HG02973 (cell line): Measurements from ENCODE around the gene ZSWIM5.
"Not testable (repeated sequence)": the region's sequence is repeated elsewhere in the genome, so short reads cannot be mapped to it uniquely, and the experiment has no call there.

Source experiments
- ATAC-seq: cut with Tn5 transposase; IDR thresholded peaks from one replicate; pipeline ENCODE4 v1.9.1; 2021; ENCODE audit warnings: moderate library complexity; ENCODE audit not compliant: unreplicated experiment

The ZSWIM5 gene

GRCh38 chr1:45097944-45098343 is 108.5 kb downstream of the ZSWIM5 start:
- no peak for ATAC-seq

DNA sequence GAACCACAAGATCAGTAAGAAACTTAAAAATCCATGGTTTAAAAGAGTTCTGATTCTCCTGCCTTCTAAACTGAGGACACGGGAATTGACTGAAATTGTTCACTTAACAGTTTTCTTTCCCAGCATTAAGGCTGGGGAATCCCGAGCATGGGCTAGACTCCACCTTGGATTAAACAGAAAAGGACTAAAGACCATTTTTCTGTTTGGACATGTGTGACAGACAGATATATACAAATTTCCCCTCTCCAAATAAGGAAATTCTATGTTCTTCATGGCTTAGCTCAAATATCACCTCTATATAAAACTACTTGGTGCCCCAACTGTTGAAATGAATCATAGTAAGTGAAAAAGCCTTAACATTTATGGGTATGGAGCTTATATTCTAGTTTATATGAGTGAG is 109.3 kb downstream of the ZSWIM5 start:
- ATAC-seq = no peak

- ATAC-seq = no peak
Observed at GRCh38 chr1:45095450-45095849, 111.0 kb downstream of the ZSWIM5 start.

DNA sequence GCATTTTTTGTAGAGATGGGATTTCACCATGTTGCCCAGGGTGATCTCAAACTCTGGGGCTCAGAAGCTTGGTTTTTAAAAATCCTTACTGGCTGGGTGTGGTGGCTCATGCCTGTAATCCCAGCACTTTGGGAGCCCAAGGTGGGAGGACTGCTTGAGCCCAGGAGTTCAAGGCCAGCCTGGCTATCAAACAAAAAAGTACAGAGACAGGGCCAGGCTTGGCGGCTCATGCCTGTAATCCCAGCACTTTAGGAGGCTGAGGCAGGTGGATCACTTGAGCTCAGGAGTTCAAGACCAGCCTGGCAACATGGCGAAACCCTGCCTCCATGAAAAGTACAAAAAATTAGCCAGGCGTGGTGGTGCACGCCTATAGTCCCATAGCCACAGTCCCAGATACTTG is 112.0 kb downstream of the ZSWIM5 start:
- not testable (repeated sequence) for ATAC-seq

GRCh38 chr1:45093334-45093733 is 113.1 kb downstream of the ZSWIM5 start:
- ATAC-seq = no peak

DNA sequence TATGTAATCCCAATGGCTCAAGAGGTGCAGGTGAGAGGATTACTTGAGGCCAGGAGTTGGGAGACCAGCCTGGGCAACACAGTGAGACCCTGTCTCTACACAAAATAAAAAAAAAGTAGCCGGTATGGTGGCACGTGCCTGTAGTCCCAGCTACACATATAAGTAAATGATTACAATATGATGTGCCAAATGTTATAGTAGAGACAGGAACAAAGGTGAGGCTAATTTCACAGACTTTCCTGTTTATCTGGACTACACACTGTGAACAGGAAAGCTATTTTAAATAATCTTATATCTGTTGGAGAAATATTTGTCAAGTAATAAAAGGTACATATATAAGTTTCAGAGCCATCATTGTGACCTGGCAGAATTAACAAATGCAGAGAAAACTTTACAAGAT is 116.7 kb downstream of the ZSWIM5 start:
- ATAC-seq = no peak

DNA sequence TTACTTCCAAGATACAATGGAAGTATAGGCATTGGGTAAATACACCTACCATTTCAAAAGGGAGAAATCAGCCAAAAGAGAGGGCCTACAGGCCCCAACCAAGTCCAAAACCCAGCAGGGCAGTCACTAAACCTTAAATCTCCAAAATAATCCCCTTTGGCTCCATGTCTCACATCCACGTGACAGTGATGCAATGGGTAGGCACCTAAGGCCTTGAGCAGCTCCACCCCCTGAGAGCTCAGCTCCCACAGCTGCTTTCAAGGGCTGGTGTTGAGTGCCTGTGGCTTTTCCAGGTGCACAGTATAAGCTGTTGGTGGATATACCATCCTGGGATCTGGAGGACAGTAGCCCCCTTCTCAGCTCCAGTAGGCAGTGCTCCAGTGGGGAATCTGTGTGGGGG is 121.8 kb downstream of the ZSWIM5 start:
- ATAC-seq = no peak

DNA sequence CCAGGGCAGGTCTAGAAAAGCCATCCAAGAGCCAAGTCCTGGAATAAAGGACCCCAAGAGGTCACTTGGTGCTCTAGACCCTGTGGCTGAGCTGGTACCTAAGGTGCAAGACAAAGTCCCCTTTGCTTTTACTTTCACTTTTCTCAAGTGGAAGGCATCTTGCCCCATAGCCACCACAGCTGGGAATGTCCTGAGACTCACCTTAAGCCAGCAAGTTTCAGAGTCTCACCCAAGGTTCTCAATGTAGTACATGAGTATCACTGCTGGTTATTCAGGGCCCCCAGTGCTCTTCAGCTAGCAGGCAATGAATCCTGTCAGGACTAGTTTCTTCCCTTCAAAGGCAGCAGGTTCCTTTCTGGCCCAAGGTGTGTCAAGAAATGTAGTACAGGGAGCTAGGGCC is 126.9 kb downstream of the ZSWIM5 start:
- no peak for ATAC-seq

GRCh38 chr1:45076959-45077358 is 129.4 kb downstream of the ZSWIM5 start:
- ATAC-seq = not testable (repeated sequence)

DNA sequence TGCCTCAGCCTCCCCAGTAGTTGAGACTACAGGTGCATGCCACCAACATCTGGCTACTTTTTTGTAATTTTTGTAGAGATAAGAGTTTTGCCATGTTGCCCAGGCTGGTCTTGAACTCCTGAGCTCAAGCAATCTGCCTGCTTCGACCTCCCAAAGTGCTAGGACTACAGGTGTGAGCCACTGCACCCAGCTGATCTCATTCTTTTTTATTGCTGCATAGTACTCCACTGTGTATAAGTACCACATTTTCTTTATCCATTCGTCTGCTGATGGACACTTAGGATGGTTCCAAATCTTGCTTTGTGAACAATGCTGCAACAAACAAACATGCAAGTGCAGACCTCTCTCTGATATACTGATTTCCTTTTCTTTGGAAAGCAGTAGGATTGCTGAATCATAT is 134.8 kb downstream of the ZSWIM5 start:
- ATAC-seq = no peak

GRCh38 chr1:45067806-45068205 is 138.6 kb downstream of the ZSWIM5 start:
- ATAC-seq = no peak

- ATAC-seq = no peak
Observed at GRCh38 chr1:45065083-45065482, 141.3 kb downstream of the ZSWIM5 start.

DNA sequence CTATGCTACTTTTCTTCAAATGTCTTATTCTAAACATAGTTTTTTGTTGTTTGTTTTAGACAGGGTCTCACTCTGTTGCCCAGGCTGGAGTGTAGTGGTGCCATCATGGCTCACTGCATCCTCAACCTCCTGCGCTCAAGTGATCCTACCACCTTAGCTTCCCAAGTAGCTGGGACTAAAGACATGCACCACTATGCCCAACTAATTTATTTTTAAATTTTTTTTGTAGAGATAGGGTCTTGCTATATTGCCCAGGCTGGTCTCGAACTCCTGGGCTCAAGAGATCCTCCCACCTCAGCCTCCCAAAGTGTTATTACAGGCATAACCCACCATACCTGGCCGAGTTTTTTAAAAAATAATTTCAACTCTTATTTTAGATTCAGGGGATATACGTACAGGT is 143.9 kb downstream of the ZSWIM5 start:
- ATAC-seq = not testable (repeated sequence)

DNA sequence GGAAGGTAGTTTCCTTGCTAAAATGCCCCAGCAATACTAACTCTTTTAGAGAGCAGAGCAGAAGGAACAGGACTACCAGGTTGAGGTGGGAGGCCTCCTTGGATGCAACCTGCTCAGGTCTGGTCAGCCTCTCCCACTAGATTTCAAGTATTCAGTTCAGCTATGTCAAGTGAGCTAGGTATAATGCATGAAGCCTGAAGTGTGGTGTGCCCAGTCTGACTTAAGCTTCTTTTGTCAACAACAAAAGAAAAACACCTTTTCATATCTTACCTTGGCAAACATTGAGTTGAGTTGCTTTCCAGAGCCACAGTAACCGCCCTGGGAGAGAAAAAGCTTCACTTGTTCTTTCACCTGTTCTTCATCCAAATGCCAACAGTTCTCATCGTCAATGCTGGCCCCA is 146.6 kb downstream of the ZSWIM5 start:
- ATAC-seq = no peak

DNA sequence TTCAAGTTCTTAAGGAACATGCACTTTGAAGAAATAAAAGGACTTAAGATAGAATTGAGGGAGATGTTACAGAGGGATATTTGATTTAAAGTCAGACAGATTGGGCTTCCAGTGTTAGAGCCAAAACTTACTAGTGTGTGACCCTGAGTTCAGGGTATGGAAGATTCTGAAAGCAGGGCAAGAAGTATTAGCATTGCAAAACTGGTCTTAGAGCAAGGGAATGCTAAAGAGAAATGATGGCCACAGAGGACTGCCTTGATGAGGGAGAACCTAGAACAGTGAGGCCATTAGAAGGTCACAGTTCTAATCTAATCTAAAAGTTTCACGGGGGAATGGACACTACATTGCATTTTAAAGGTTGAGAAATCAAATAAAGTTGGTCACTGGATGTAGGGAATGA is 148.9 kb downstream of the ZSWIM5 start:
- ATAC-seq = no peak

DNA sequence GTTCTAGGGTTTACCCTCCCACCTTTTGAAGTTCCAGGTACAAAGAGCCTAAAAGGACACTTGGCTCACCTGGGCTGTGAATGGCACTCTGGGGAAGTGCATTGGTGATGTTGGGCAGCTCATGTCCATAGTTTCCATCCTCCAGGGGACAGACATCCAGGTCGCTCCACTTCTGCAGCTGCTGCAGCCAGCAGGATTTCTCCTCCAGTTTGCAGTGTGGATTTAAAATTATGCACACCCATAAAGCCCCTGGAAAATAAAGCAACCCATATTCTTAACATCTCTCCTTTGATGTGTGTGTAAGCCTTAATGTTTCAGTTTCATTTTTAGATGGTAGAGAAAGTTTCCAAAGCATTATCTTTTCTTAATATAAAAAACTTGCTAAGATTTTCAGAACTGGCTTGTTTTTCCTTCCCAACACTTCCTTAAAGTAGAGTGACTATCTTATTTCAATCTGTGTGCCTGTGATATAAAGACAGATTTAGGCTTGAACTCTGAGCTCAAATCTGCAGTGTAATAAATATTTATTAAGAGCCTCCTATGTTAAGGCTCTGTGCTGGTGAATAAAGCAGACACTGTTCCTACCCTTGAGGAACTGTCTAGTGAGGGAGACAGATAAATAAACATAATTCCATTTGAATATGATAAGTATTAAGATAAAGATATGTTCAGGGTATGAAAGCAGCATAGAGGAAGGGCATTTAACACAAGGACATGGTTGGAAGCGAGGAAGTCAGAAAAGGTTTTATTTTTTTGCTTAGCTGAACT is 155.2 kb downstream of the ZSWIM5 start:
- ATAC-seq = no peak

GRCh38 chr1:45047032-45047431 is 159.4 kb downstream of the ZSWIM5 start:
- ATAC-seq = no peak

GRCh38 chr1:45044916-45045315 is 161.5 kb downstream of the ZSWIM5 start:
- no peak for ATAC-seq

- ATAC-seq = no peak
Observed at GRCh38 chr1:45043094-45043493, 163.3 kb downstream of the ZSWIM5 start.

GRCh38 chr1:45040297-45040696 is 166.1 kb downstream of the ZSWIM5 start:
- ATAC-seq = no peak

DNA sequence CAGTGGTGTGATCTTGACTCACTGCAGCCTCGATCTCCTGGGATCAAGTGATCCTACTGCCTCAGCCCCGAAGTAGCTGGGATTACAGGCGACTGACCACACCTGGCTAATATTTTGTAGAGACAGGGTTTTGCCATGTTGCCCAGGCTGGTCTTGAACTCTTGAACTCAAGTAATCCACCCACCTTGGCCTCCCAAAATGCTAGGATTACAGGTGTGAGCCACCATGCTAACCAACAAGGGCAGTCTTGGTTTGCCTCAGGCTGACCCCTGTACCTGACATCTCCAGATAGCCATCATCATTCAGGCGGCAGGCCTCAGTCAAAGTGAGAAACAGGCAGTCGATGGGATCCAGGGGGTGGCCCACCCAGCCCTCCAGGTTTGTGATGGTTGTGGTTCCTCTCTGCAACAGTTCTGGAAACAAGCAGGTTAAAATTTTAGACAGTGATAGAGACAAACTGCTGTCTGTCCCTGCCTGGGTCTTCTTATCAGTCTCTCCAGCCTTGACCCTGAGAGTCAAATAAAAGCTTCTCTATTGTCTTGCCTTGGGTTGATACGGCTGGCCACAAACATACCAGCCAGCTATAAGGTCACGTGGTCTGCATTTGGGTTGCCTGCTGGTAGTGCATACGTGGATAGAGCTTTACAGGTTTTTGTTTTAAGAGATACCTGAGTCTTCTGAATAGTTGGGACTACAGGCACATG is 167.6 kb downstream of the ZSWIM5 start:
- no peak for ATAC-seq

GRCh38 chr1:45038240-45038639 is 168.2 kb downstream of the ZSWIM5 start:
- ATAC-seq = no peak

DNA sequence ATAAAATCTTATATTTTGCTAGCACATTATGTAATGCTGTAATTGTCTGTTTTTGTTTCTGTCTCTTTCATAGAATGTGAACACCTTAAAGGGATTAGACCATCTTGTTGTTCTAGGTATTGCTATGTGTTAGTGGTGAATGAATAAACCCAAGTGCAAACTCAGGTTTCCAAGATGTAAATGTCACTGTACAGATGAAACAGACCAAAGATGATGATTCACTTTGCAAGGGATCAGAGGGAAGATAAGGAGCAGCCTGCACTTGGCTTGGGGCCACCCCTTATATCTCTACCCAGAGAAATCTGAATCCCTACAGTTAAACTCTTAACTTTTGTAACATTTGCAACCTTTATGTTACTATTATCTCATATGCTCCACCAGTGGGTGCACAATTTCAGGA is 168.9 kb downstream of the ZSWIM5 start:
- no peak for ATAC-seq
